Measurements from ENCODE around the gene IGFBP6.
A peak's percentile ranks its signal among the peaks of the same experiment; 100 is the strongest.

The IGFBP6 gene

GRCh38 chr12:53097564-53098353, at the start of gene IGFBP6:
Gene IGFBP6, plus strand, starts transcription at chr12:53097667. Its CDS starts 51 bp downstream, at chr12:53097718.
- DNase-seq, result no peak

GRCh38 chr12:53048033-53048779, 49.3 kb upstream of the IGFBP6 start:
- peak; percentile 32 for DNase-seq

- DNase-seq, result no peak
Observed at GRCh38 chr12:53048780-53049401, 48.6 kb upstream of the IGFBP6 start.

- no peak for DNase-seq
Observed at GRCh38 chr12:53049571-53050318, 47.7 kb upstream of the IGFBP6 start, which contains the start of gene TNS2. Gene TNS2, plus strand, starts transcription at chr12:53050065. Its CDS starts 121 bp downstream, at chr12:53050186.

GRCh38 chr12:53050426-53051057, 46.9 kb upstream of the IGFBP6 start:
- DNase-seq, result no peak

GRCh38 chr12:53051058-53051880, 46.2 kb upstream of the IGFBP6 start:
- DNase-seq, result peak; percentile 52

- DNase-seq, result no peak
Observed at GRCh38 chr12:53051881-53052412, 45.5 kb upstream of the IGFBP6 start.

GRCh38 chr12:53052419-53053217, 44.8 kb upstream of the IGFBP6 start:
- DNase-seq, result no peak

- no peak for DNase-seq
Observed at GRCh38 chr12:53053218-53054111, 44.0 kb upstream of the IGFBP6 start.

GRCh38 chr12:53054112-53054878, 43.2 kb upstream of the IGFBP6 start:
- peak; percentile 79 for DNase-seq

GRCh38 chr12:53055471-53056266, 41.8 kb upstream of the IGFBP6 start:
- no peak for DNase-seq

- no peak for DNase-seq
Observed at GRCh38 chr12:53056296-53056695, 41.2 kb upstream of the IGFBP6 start.

GRCh38 chr12:53056901-53057300, 40.6 kb upstream of the IGFBP6 start:
- DNase-seq, result no peak

GRCh38 chr12:53057816-53058500, 39.5 kb upstream of the IGFBP6 start:
- DNase-seq, result no peak

GRCh38 chr12:53058674-53059433, 38.6 kb upstream of the IGFBP6 start:
- no peak for DNase-seq

GRCh38 chr12:53059434-53060063, 37.9 kb upstream of the IGFBP6 start:
- DNase-seq, result no peak

Data from NCI-H1694 (cell line).